Parathyroid adenoma (tissue), 2 donors: Measurements from ENCODE around the gene GSG1L.

Experiments
- H2AFZ ChIP-seq: fragments of 300-600 bp; sonication (generic); one replicate; pipeline ENCODE4 v1.7.0; 2017; ENCODE audit warnings: antibody characterized with exemption, mild to moderate bottlenecking
- H3K27ac ChIP-seq: fragments of 300-600 bp; sonication (generic); one replicate; pipeline ENCODE4 v1.7.0; 2017
- H3K27me3 ChIP-seq: fragments of 300-600 bp; sonication (generic); one replicate; pipeline ENCODE4 v1.7.0; 2017; ENCODE audit warnings: low read length; ENCODE audit not compliant: control insufficient read depth, insufficient read depth
- H3K36me3 ChIP-seq: fragments of 300-600 bp; sonication (generic); one replicate; pipeline ENCODE4 v1.7.0; 2017; ENCODE audit warnings: low read length; ENCODE audit not compliant: control insufficient read depth, insufficient read depth
- H3K4me1 ChIP-seq: fragments of 300-600 bp; sonication (generic); one replicate; pipeline ENCODE4 v1.7.0; 2017; ENCODE audit warnings: control low read depth
- H3K4me2 ChIP-seq: fragments of 300-600 bp; sonication (generic); one replicate; pipeline ENCODE4 v1.7.0; 2017; ENCODE audit warnings: low read length
- H3K4me3 ChIP-seq: fragments of 300-600 bp; sonication (generic); one replicate; pipeline ENCODE4 v1.7.0; 2017; ENCODE audit warnings: low read depth, low read length
- H3K79me2 ChIP-seq: fragments of 300-600 bp; sonication (generic); one replicate; pipeline ENCODE4 v1.7.0; 2017; ENCODE audit warnings: control low read depth
- H3K9ac ChIP-seq: fragments of 300-600 bp; sonication (generic); one replicate; pipeline ENCODE4 v1.7.0; 2017; ENCODE audit warnings: mild to moderate bottlenecking
- H3K9me3 ChIP-seq: fragments of 300-600 bp; sonication (generic); one replicate; pipeline ENCODE4 v1.7.0; 2017; ENCODE audit warnings: low read length; ENCODE audit not compliant: control insufficient read depth
- CTCF ChIP-seq: fragments of 300-600 bp; sonication (generic); IDR thresholded peaks from one replicate; pipeline ENCODE4 v1.7.0; 2017; ENCODE audit warnings: antibody characterized with exemption, mild to moderate bottlenecking
- donor health status: primary hyperparathyroidism.

Gene GSG1L

GRCh38 chr16:27775254-27775653 lies 288.3 kb downstream of the GSG1L start:
- Histone ChIP-seq H3K4me3 (no peak overlapping the region), H3K36me3 (no peaks in the 10 kb centered on the region), H3K9me3 (no peaks in the 10 kb centered on the region), H3K4me1 (no peaks in the 10 kb centered on the region), H3K27ac (no peak overlapping the region), H3K4me2 (no peak overlapping the region), H3K79me2 (no peaks in the 10 kb centered on the region), H3K27me3 (no peaks in the 10 kb centered on the region), H3K9ac (no peak overlapping the region), H2AFZ (no peak overlapping the region)
- TF ChIP-seq CTCF, result no peak

DNA sequence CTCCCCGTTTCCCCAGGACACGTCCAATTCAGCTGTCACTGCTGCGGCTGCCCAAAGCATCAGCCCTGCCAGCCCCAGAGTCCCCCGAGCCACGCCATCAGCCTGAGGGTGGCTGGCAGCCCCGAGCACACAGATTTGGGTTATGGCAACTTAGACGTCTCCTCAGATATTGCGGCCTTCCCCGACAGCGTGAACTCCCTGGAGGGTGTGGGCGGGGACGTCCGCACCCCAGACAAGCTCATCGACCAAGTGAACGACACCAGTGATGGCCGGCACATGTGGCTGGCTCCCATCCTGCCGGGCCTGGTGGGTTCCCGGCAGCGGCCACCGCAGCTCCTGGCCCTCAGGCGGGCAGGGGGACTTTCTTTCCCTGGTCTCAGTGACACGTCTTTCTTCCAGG lies 288.7 kb downstream of the GSG1L start:
- Histone ChIP-seq H3K9me3 (no peaks in the 10 kb centered on the region), H3K79me2 (no peaks in the 10 kb centered on the region), H2AFZ (no peak overlapping the region), H3K4me1 (no peaks in the 10 kb centered on the region), H3K27me3 (no peaks in the 10 kb centered on the region), H3K36me3 (no peaks in the 10 kb centered on the region), H3K9ac (no peak overlapping the region), H3K27ac (no peak overlapping the region), H3K4me2 (no peak overlapping the region), H3K4me3 (no peak overlapping the region)
- no peak for TF ChIP-seq CTCF

DNA sequence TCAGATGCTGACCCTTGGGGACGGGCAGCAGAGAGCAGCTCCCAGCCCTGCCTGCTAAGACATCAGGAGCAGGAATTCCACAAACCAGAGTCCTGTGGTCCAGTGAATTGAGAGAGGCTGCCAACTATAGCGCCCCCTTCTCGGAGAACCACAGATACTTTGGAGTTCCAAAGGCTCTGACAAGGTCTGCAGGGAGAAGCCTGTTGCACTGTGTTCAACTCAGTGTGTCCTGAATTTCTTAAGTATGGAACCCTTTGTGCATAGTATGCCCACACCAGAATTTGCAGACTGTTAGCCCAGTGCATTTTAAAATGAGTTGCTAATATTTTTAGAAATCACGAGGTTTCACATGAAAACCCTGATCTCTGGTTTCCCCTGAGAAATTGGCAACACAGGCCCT lies 290.2 kb downstream of the GSG1L start:
- no peak overlapping the region for H3K9ac ChIP-seq
- H3K9me3 ChIP-seq, result no peaks in the 10 kb centered on the region
- H2AFZ ChIP-seq, result no peak overlapping the region
- H3K4me3 ChIP-seq, result no peak overlapping the region
- no peaks in the 10 kb centered on the region for H3K27me3 ChIP-seq
- H3K4me1 ChIP-seq, result no peaks in the 10 kb centered on the region
- H3K4me2 ChIP-seq, result no peak overlapping the region
- no peak overlapping the region for H3K27ac ChIP-seq
- no peak for TF ChIP-seq CTCF
- H3K36me3 ChIP-seq, result no peaks in the 10 kb centered on the region
- H3K79me2 ChIP-seq, result no peaks in the 10 kb centered on the region

DNA sequence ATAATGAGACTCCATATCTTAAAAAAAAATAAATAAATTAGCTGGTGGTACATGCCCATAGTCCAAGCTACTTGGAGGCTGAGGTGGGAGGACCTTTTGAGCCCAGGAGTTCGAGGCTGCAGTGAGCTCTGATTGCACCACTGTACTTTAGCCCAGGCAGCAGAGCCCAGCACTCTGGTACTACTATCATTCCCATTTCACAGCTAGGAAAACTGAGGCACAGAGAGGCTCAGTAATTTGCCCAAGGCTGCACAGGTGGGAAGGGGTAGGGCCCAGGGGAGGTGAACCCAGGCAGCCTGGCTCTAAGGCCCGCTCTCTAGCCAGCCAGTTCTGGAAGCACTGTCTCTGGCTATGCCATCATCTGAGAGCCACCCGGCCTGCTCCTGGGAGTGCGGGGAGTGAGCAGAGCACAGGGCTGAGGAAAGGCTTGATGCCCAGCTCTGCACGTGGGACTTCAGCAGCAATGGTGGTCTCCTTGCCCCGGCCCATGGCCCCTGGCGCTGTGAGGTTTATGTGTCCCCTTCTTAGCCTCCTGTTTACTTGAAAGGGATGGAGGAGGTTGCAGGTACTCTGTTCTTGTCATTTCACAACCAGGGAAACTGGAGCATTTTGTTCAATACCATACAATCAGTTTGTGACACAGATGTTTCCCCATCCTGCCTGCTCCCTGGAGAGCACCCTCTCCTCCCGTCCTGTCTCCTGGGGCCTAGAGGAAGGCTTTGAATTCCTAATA lies 291.3 kb downstream of the GSG1L start:
- no peaks in the 10 kb centered on the region for H3K36me3 ChIP-seq
- H3K27me3 ChIP-seq, result no peaks in the 10 kb centered on the region

More for the DNA sequence above, 291.3 kb downstream of the GSG1L start:
- Histone ChIP-seq H3K4me3 (no peak overlapping the region), H2AFZ (no peak overlapping the region), H3K79me2 (no peaks in the 10 kb centered on the region), H3K27ac (no peak overlapping the region), H3K9me3 (no peaks in the 10 kb centered on the region), H3K9ac (no peak overlapping the region), H3K4me2 (no peak overlapping the region), H3K4me1 (no peaks in the 10 kb centered on the region)
- TF ChIP-seq CTCF, result no peak
